MCF 10A (cell line): ENCODE measurements around the gene NOL11. TPM values are rescaled to one million over a fixed set of nuclear protein-coding genes. Genes with fewer than 3 reads are reported as not detected.
"Not testable (repeated sequence)": the region's sequence is repeated elsewhere in the genome, so short reads cannot be mapped to it uniquely, and the experiment has no call there.

ENCODE experiments used
- BruUV-seq: library from RNA; stranded (reverse); fragments of 400-500 nt; replicated peaks from 2 replicates; lab custom pipeline; 2021; lab: Mats Ljungman, UMichigan
- CTCF ChIA-PET: fragments of 300-600 bp; sonication (Branson Sonifier 250); formaldehyde crosslinking; extraction: SDS; loops from one replicate; lab custom pipeline; 2021; ENCODE audit warnings: antibody characterized with exemption, inconsistent platforms; lab: Yijun Ruan, JAX
- POLR2A ChIA-PET: fragments of 300-600, 350-650 bp; sonication (Branson Sonifier 250); formaldehyde crosslinking; extraction: SDS; loops from one replicate; lab custom pipeline; 2020; ENCODE audit warnings: antibody characterized with exemption, inconsistent platforms; lab: Yijun Ruan, JAX
- DNase-seq: peaks from one replicate; pipeline ENCODE4 v3.0.0-alpha.2; 2018; ENCODE audit not compliant: unreplicated experiment
- H3K27ac Mint-ChIP-seq: one replicate; pipeline ENCODE4 v1.8.0; 2022; ENCODE audit warnings: mild to moderate bottlenecking, low read depth, mixed read lengths; ENCODE audit not compliant: unreplicated experiment
- H3K27me3 Mint-ChIP-seq: one replicate; pipeline ENCODE4 v1.8.0; 2022; ENCODE audit warnings: mixed read lengths; ENCODE audit not compliant: insufficient read depth, unreplicated experiment
- H3K36me3 Mint-ChIP-seq: one replicate; pipeline ENCODE4 v1.8.0; 2022; ENCODE audit warnings: mild to moderate bottlenecking, moderate library complexity, mixed read lengths; ENCODE audit not compliant: insufficient read depth, unreplicated experiment
- H3K4me1 Mint-ChIP-seq: one replicate; pipeline ENCODE4 v1.8.0; 2022; ENCODE audit warnings: mixed read lengths; ENCODE audit not compliant: insufficient read depth, unreplicated experiment
- H3K4me3 Mint-ChIP-seq: one replicate; pipeline ENCODE4 v1.8.0; 2022; ENCODE audit warnings: mild to moderate bottlenecking, moderate library complexity, mixed read lengths; ENCODE audit not compliant: unreplicated experiment
- H3K9me3 Mint-ChIP-seq: one replicate; pipeline ENCODE4 v1.8.0; 2022; ENCODE audit warnings: mixed read lengths; ENCODE audit not compliant: unreplicated experiment
- intact Hi-C: fragments of 100-400 bp; cut with micrococcal nuclease; formaldehyde crosslinking; loops from 2 replicates; pipeline ENCODE4 v1.14.1; 2022
- total RNA-seq: library from RNA; stranded (reverse); gene quantifications from 2 replicates; pipeline ENCODE4 v1.2.3, GENCODE V29; 2022
- TF ChIP-seq, protein P1 (sequence below): fragments of 200-600 bp; IDR thresholded peaks from one replicate; pipeline ENCODE4 v1.8.0; 2022; ENCODE audit warnings: antibody characterized with exemption, mild to moderate bottlenecking; ENCODE audit not compliant: unreplicated experiment

Gene NOL11
- total RNA-seq, 1 experiment from 2014 or later, result 50.4 TPM

GRCh38 chr17:67751101-67752074 lies 33.7 kb downstream of the NOL11 start:
- H3K9me3 Mint-ChIP-seq, result no peaks in the 10 kb centered on the region
- CTCF ChIA-PET, result interaction anchor here (0.6 to 0.8 kb wide), 2 partner anchors 34 to 258 kb away, joined by 3 read pairs; partner anchors contain the start of gene NOL11
- H3K27me3 Mint-ChIP-seq, result no peaks in the 10 kb centered on the region
- intact Hi-C loops, result no loop called here
- peak; percentile 51 for DNase-seq
- no TSS peak for BruUV-seq
- TF ChIP-seq, protein P1, sequence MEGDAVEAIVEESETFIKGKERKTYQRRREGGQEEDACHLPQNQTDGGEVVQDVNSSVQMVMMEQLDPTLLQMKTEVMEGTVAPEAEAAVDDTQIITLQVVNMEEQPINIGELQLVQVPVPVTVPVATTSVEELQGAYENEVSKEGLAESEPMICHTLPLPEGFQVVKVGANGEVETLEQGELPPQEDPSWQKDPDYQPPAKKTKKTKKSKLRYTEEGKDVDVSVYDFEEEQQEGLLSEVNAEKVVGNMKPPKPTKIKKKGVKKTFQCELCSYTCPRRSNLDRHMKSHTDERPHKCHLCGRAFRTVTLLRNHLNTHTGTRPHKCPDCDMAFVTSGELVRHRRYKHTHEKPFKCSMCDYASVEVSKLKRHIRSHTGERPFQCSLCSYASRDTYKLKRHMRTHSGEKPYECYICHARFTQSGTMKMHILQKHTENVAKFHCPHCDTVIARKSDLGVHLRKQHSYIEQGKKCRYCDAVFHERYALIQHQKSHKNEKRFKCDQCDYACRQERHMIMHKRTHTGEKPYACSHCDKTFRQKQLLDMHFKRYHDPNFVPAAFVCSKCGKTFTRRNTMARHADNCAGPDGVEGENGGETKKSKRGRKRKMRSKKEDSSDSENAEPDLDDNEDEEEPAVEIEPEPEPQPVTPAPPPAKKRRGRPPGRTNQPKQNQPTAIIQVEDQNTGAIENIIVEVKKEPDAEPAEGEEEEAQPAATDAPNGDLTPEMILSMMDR, result no peak
- no peak overlapping the region for H3K4me3 Mint-ChIP-seq
- H3K27ac Mint-ChIP-seq, result no peak overlapping the region
- peaks cover 52% of the 10 kb centered on the region for H3K36me3 Mint-ChIP-seq
- no peaks in the 10 kb centered on the region for H3K4me1 Mint-ChIP-seq
- POLR2A ChIA-PET, result interaction anchor here (0.6 kb wide), 1 partner anchor 368 kb away, joined by 3 read pairs; no protein-coding TSS in a partner anchor

DNA sequence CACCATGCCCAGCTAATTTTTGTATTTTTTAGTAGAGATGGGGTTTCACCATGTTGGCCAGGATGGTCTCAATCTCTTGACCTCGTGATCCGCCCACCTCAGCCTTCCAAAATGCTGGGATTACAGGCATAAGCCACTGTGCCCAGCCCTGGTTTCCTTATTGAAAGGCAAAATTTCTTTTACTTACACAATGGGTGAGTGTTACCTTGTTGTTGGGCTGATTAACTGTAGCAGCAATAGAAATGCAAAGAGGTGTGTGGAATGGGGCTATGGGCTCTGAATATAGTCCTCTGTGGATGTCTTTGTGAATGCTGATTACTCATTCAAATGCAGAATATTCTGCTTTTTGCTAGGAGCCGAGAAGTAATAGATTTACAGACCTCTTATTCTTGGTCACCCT lies 34.4 kb downstream of the NOL11 start:
- H3K27me3 Mint-ChIP-seq, H3K4me1 Mint-ChIP-seq, H3K4me3 Mint-ChIP-seq, DNase-seq, BruUV-seq, H3K9me3 Mint-ChIP-seq, POLR2A ChIA-PET, intact Hi-C loops, H3K27ac Mint-ChIP-seq: not testable (repeated sequence)
- H3K36me3 Mint-ChIP-seq, result peaks cover 44% of the 10 kb centered on the region
- CTCF ChIA-PET, result interaction anchor here (0.6 to 0.8 kb wide), 4 partner anchors 24 to 73 kb away, joined by 3 read pairs; partner anchors contain the start of gene NOL11

DNA sequence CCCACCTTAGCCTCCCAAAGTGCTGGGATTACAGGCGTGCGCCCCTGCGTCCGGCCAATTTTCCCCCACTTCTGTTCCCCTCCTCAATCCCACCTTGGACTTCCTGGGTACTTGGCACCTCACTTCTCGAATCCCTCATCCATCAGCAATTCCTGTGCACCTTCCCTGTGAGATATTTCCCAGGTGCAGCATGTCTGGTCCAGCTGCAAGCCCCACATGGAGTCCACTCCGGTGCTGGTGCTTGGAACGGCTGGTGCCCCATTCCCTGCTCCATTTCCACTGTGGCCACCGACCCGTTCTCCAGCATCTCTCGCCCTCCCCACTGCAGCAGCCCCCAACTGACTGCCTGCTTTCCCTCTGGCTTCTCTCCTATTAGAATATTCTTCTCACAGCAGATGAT lies 35.3 kb downstream of the NOL11 start:
- no peaks in the 10 kb centered on the region for H3K9me3 Mint-ChIP-seq
- peaks cover 36% of the 10 kb centered on the region for H3K36me3 Mint-ChIP-seq
- POLR2A ChIA-PET, result interaction anchor here (1.3 kb wide), 1 partner anchor 29 kb away, joined by 3 read pairs; no protein-coding TSS in a partner anchor
- intact Hi-C loops, result no loop called here
- H3K27ac Mint-ChIP-seq, result no peak overlapping the region
- CTCF ChIA-PET, result interaction anchor here (0.6 to 0.8 kb wide), 3 partner anchors 23 to 72 kb away, joined by 3 read pairs; no protein-coding TSS in a partner anchor
- no peak for DNase-seq
- BruUV-seq, result no TSS peak
- TF ChIP-seq, protein P1, result no peak
- H3K4me1 Mint-ChIP-seq, result no peaks in the 10 kb centered on the region
- no peak overlapping the region for H3K4me3 Mint-ChIP-seq
- H3K27me3 Mint-ChIP-seq, result no peaks in the 10 kb centered on the region

GRCh38 chr17:67754001-67754400 lies 36.3 kb downstream of the NOL11 start:
- H3K4me3 Mint-ChIP-seq, result no peak overlapping the region
- H3K27me3 Mint-ChIP-seq, result no peaks in the 10 kb centered on the region
- H3K9me3 Mint-ChIP-seq, result no peaks in the 10 kb centered on the region
- no peak for DNase-seq
- H3K36me3 Mint-ChIP-seq, result peaks cover 27% of the 10 kb centered on the region
- POLR2A ChIA-PET, result interaction anchor here (0.6 to 1.3 kb wide), 2 partner anchors 30 to 1351 kb away, joined by 3 read pairs; no protein-coding TSS in a partner anchor
- no TSS peak for BruUV-seq
- H3K4me1 Mint-ChIP-seq, result no peaks in the 10 kb centered on the region
- CTCF ChIA-PET, result interaction anchor here (0.6 kb wide), 1 partner anchor 87 kb away, joined by 5 read pairs; no protein-coding TSS in a partner anchor
- TF ChIP-seq, protein P1, result no peak
- H3K27ac Mint-ChIP-seq, result peak overlapping the region; percentile 37
- intact Hi-C loops, result no loop called here

DNA sequence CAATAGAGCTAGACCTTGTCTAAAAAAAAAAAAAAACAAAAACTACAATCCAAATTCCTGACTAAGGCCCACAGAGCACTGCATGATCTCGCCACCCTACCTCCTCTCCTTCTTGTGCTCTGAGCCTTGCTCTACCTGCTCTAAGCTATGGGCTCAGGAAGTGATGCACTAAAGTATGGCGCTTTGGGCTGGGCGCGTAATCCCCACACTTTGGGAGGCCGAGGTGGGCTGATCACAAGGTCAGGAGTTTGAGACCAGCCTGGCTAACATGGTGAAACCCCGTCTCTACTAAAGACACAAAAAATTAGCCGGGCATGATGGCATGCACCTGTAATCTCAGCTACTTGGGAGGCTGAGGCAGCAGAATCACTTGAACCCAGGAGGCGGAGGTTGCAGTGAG lies 37.0 kb downstream of the NOL11 start:
- DNase-seq, H3K4me3 Mint-ChIP-seq, intact Hi-C loops, H3K27ac Mint-ChIP-seq, H3K4me1 Mint-ChIP-seq, BruUV-seq, H3K27me3 Mint-ChIP-seq, H3K9me3 Mint-ChIP-seq, POLR2A ChIA-PET: not testable (repeated sequence)
- peaks cover 20% of the 10 kb centered on the region for H3K36me3 Mint-ChIP-seq
- CTCF ChIA-PET, result interaction anchor here (0.6 kb wide), 1 partner anchor 86 kb away, joined by 5 read pairs; no protein-coding TSS in a partner anchor

GRCh38 chr17:67756766-67757165 lies 39.0 kb downstream of the NOL11 start:
- BruUV-seq, DNase-seq, H3K27ac Mint-ChIP-seq, POLR2A ChIA-PET, CTCF ChIA-PET, H3K36me3 Mint-ChIP-seq, H3K4me1 Mint-ChIP-seq, H3K27me3 Mint-ChIP-seq, H3K9me3 Mint-ChIP-seq, intact Hi-C loops, H3K4me3 Mint-ChIP-seq: not testable (repeated sequence)
